NCI-H1694 (cell line): ENCODE data around the gene NDRG4.

Source experiments
- DNase-seq: peaks from one replicate; lab custom pipeline; 2025; lab: John Stamatoyannopoulos, UW

NDRG4 gene, protein sequence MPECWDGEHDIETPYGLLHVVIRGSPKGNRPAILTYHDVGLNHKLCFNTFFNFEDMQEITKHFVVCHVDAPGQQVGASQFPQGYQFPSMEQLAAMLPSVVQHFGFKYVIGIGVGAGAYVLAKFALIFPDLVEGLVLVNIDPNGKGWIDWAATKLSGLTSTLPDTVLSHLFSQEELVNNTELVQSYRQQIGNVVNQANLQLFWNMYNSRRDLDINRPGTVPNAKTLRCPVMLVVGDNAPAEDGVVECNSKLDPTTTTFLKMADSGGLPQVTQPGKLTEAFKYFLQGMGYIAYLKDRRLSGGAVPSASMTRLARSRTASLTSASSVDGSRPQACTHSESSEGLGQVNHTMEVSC

GRCh38 chr16:58499615-58500351, at the start of gene NDRG4:
Gene NDRG4, plus strand, starts transcription at chr16:58500143. Its CDS starts 106 bp downstream, at chr16:58500249.
- peak; percentile 89 for DNase-seq

DNA sequence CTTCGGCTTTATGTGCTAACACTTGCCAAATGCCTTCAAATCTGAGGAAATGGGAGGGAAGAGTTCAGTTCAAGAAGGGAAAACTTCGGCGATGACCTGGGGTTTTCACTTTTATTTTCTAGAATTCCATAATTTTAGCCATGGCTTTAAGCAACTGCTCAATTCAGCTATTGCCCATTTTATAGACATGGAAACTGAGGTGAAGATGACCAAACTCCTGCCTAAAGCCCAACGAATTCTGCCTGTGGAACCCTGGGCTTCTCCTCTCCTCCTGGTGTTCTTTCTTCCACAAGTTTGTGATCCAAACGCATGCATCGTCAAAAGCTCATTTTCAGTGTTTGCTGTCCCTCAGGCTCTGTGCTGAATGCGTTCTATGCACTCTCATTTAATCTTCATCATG, 49.4 kb upstream of the NDRG4 start:
- no peak for DNase-seq

DNA sequence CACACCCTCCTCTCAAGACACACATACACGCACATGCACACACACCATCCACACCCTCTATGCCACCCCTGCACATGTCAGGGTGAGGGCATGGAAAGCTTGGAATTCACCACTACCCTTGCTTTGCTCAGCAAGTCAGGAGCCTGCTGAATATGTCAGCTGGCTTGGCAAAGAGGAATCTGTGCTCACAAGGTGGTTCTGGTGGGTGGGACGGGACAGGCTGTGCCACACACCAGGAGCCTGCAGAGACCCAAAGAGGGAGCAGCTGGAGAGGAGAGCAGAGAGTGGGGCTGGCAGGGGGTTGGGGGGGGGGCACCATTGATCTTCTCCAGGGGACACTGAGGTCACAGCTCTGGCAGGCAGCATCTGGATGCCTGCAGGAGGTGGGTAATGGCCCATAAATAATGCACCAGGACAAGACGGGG, 48.7 kb upstream of the NDRG4 start:
- DNase-seq = no peak

DNA sequence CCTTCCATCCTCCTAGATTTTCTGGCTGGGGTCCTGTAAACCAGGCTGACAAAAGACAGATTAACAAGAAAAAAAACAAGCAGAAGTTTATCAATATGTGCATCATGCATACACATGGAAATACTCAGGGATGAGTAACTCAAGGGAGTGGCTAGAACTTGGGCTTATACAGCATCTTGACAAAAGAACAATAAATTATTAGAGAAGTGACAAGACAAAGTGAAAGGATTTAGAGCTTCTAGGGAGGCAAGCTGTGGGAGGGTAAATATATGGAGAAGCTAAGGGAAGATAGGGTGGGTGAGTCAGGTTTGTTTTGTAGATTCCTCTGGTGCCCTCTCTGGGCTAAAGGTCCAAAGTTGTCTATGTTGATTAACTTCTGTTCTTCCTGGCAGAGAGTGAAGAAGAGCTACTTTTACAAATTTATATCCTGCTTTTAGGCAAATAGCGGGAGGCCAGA, 48.0 kb upstream of the NDRG4 start:
- no peak for DNase-seq

- no peak for DNase-seq
Observed at GRCh38 chr16:58452640-58453039, 47.3 kb upstream of the NDRG4 start.

- no peak for DNase-seq
Observed at GRCh38 chr16:58454178-58454577, 45.8 kb upstream of the NDRG4 start.

DNA sequence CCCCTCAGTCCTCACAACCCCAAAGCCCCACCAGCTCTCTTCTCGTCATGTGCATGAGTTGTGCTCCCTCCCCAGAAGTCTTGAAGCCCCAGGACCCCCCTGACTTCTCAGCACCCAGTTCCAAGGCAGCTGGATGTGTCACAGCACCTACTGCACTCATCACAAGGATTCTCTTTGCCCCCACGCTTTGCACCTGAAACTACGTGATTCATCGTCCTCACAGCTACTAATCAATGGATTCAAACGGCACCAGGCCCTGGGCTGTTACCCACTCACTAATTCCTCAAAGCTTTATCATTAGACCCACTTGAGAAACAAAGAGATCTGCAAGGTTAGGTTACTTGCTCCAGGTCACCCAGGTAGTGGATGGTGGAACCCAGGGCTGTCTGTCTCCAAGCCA, 45.1 kb upstream of the NDRG4 start:
- DNase-seq = no peak

- no peak for DNase-seq
Observed at GRCh38 chr16:58455750-58456149, 44.2 kb upstream of the NDRG4 start.

DNA sequence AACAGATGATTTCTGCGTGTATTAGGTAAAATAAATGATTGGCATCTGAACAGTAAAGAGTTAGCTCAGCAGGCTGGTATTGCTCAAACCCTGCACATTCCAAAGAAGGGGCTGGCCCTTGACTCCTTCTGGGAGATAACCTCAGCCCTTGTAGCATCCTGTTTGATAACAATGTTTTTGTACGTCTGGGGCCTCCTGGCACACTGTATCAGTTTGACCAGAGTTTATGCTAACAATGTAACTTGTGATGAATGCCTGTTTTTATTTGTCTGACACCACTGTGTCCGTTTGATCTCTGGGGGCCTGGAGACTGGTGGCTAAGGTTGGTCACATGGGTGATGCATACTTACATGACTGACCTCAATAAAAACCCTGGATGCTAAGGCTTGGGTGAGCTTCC, 43.8 kb upstream of the NDRG4 start:
- no peak for DNase-seq

DNA sequence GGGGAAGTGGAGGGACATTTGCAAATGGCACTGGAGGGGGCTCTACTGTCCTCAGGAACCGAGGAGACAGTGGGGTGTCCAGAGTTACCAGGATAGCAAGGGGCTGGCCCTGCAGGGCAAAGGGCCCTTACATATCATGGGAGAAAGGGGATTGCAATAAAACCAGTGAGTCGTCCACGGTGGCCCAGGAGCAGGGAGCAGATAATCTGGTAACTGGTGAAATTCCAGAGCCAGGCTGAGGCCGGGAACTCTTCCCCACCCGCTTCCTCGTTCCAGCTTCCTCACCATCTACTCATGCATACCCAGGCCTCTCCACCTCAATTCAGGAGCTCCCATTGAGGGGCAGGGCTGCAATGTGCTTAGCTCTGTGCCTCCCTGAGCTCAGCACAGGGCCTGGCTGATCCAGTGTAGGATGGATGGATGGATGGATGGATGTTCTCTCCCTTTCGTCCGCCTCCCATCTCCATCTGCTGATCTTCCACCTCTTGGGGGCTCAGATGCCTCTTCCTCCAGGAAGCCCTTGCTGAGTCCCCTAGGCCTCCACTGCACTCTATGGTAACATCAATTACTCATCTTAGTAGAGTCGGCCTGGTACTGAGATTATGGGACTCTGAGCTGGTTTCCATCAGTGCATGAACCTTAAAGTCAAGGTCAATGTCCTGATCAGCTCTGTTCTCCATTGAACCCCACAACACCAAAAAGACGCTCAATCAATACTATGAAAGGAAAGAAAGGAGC, 41.2 kb upstream of the NDRG4 start:
- no peak for DNase-seq

DNA sequence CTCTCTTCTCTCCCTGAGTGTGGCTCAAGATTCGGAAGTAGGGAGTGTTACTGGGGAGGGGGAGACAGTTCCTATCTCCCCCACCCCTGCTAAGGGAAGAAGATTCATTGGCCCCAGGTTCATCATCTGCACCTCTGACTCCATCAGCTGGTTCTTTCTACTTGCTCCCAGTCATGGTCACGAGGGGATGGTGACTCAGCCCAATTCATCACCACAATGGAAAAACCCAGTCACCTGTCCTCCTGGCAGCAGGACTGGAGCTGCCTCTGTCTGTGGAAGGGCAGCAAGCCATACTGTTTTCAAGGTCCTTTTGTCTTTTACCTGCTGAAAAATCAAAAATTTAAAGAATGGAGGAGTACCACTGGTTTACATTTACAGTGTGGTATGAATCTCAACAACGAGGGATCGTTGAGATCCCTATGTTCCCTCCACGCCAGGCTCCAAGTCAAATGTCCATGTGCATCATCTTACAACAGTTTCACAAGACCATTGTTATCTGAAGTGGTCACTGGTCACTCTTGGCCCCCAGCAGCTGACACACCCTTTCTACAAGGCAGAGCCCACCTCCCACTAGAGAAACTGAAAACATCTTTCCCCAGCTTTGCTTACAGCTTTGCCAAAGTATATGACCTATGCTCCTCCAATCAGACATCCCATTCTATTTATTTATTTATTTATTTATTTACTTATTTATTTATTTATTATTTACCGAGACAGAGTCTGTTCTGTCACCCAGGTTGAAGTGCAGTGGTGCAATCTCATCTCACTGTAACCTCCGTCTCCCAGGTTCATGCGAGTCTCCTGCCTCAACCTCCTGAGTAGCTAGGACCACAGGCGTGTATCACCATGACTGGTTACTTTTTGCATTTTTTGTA, 40.4 kb upstream of the NDRG4 start:
- DNase-seq = no peak

- DNase-seq = no peak
Observed at GRCh38 chr16:58460219-58460610, 39.7 kb upstream of the NDRG4 start.

GRCh38 chr16:58461056-58461455, 38.9 kb upstream of the NDRG4 start:
- DNase-seq = no peak

- no peak for DNase-seq
Observed at GRCh38 chr16:58461640-58462039, 38.3 kb upstream of the NDRG4 start.

DNA sequence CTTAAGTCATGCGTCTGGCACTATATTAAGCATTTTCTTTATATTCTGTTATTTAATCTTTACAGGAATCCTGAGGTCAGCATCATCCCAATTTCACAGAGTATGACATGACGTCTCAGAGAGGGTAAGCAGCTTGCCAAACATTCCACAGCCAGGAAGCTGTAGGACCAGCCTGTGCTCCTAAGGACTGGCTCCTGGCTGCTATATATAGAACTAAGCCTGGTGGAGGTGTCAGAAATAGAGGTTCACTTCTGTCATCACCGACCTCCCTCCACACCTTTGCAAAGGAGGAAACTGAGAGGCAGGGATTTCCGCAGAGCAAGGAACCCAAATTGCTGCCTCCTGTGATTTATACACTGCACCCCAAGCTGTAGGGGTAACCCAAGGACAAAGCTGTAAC, 37.9 kb upstream of the NDRG4 start:
- DNase-seq = no peak

- DNase-seq = no peak
Observed at GRCh38 chr16:58462499-58462996, 37.4 kb upstream of the NDRG4 start.

DNA sequence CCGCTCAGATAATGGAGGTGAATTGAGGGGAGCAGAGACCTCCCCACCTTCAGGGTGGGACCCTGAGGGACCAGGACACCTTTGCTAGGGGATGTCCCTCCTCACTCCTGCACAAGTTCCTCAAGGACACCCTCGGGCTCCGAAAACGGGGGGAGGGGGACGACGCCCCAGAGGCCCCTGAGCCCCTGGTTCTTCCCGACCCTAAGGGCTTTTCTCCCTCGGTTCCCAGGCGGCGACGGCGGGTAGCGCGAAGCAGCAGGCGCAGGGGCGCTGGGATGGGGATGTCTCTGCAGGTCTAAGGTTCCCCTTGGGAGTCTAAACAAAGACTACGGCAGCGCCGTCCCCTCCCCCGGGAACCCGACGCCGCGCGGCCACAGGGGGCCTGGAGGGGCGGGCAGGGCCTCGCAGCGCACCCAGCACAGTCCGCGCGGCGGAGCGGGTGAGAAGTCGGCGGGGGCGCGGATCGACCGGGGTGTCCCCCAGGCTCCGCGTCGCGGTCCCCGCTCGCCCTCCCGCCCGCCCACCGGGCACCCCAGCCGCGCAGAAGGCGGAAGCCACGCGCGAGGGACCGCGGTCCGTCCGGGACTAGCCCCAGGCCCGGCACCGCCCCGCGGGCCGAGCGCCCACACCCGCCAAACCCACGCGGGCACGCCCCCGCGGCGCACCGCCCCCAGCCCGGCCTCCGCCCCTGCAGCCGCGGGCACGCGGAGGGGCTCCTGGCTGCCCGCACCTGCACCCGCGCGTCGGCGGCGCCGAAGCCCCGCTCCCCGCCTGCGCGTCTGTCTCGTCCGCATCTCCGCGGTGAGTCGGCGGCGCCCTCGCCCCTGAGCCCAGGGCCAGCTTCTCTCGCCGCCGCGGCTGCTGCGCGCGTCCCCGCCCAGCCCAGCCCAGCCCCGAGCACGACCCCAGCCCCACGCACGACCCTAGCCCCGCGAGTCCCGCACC, 36.7 kb upstream of the NDRG4 start:
- no peak for DNase-seq

GRCh38 chr16:58464047-58464915, 35.7 kb upstream of the NDRG4 start:
- DNase-seq = no peak
